ENCODE measurements around the gene TAS2R60. TPM values are rescaled to one million over a fixed set of nuclear protein-coding genes. Genes with fewer than 3 reads are reported as not detected.

Gene TAS2R60
- total RNA-seq, 1 experiment from 2014 or later = not detected

GRCh38 chr7:143444063-143444782 is 970 bp downstream of the TAS2R60 start:
- no peak for DNase-seq (ENCODE audit: low read depth)

- no peak for DNase-seq (ENCODE audit: low read depth)
Observed at GRCh38 chr7:143444785-143445184, 1.5 kb downstream of the TAS2R60 start.

GRCh38 chr7:143447466-143447865 is 4.2 kb downstream of the TAS2R60 start:
- DNase-seq (ENCODE audit: low read depth) = no peak

- DNase-seq (ENCODE audit: low read depth) = no peak
Observed at GRCh38 chr7:143448429-143448828, 5.2 kb downstream of the TAS2R60 start.

DNA sequence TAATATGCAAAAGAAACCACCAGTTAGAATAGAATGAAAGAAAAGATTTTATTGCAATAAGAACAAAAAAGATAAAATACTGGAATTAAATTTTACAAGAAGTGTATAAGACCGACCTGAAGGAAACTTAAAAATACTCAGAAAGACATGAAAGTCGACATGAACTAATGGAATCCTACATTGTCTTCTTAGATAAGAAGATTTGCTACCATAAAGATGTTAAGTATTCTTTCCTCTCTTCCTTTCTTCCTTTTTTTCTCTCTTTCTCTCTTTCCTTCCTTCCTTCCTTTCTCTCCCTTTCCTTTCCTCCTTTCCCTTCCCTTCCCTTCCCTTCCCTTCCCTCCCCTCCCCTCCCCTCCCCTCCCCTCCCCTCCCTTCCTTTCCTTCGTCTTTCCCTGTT is 6.5 kb downstream of the TAS2R60 start:
- no peak for DNase-seq (ENCODE audit: low read depth)

GRCh38 chr7:143451122-143451521 is 7.9 kb downstream of the TAS2R60 start:
- DNase-seq (ENCODE audit: low read depth) = no peak

DNA sequence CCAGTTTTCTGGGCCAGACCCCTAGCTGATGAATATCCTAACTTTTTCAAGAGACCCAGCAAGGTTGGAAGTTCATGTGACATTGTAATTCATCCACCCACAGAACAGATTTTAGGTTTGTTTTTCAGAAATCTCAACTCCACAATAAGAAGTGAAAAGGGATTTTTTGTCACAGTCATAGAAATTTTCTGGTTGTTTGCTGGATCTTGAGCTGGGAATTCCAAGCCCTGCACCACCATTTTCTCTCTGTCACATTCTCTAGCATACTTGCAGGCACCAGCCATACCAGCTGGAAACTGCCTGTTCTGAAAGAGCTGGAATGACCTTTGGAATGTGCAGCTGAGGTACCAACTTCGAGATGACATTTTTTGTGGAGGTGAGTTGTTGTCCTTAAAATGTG is 8.5 kb downstream of the TAS2R60 start:
- DNase-seq (ENCODE audit: low read depth) = no peak

GRCh38 chr7:143452495-143452894 is 9.2 kb downstream of the TAS2R60 start:
- DNase-seq (ENCODE audit: low read depth) = no peak

GRCh38 chr7:143454091-143454680 is 10.9 kb downstream of the TAS2R60 start:
- no peak for DNase-seq (ENCODE audit: low read depth)

DNA sequence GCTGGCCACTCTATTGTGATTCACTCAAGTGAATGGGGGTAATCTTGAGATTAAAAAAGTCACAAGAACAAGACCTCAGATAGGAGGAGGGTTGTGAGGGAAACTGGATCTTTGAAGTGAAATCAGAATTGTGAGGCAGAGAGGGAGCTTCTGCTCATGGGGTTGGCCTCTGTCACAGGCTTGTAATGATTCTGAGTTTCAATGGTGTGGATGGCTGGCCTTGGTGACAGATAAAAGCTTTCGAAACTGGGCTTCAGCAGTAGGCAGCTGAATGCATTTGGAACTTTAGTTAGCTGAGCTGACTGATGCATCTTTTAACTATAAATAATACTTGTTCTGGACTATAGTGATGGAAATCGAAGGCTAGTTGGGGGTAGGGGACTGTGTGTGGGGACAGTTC is 12.2 kb downstream of the TAS2R60 start:
- DNase-seq (ENCODE audit: low read depth) = no peak

- DNase-seq (ENCODE audit: low read depth) = no peak
Observed at GRCh38 chr7:143455942-143456341, 12.7 kb downstream of the TAS2R60 start.

DNA sequence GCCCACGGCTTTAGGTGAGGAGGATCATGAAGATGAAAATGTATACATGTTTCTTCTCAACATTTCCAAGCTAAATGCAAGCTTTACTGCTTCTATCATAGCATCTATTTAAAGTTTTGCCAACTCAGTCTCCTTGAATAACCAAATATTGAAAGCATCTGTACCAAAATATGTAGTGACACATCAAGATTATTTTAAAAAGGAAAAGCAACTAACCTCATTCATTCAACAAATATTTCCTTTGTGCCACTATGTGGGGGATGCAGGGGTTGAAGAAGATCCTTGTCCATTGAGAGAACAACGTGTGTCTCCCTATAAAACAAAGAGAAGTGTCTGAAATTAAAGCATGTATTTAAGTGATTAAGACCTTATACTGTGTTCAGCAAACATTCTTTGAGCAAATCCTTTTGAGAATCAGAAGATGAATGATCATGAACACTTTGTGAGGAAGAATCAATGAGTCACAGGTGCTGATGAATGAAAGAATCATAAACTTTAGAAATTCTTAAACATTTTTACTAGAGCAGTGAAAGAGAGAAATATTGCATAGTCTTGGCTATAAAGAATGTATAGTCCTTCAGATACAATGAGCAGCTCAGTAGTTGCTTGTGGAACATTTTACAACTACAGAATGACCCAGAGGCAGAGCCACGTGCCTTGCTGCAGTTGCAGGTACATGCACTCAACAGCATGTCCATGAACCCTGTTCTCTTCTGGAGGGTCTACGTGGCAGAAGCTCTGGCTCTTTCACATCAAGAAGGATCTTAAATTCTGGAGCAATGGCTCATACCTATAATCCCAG is 13.9 kb downstream of the TAS2R60 start:
- no peak for DNase-seq (ENCODE audit: low read depth)

DNA sequence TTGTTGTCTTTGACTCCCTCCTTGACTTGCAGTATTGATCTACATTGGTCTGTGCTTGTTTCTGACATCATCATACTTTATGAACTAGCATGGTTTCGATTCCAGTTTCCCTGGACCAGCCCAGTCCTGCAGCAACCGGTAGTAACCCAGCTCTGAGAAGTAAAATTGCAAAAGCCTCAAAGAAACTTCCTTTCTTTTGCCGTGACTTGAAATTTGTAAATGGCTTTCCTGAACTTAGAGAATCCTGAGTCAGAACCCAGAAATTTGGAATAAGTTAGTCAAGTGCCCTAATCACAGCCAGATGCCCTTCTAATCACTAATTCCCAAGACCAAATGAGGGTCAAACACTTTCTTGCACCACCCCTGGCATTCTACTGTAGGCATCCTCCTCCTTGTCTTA is 15.0 kb downstream of the TAS2R60 start:
- no peak for DNase-seq (ENCODE audit: low read depth)

GRCh38 chr7:143458681-143459080 is 15.4 kb downstream of the TAS2R60 start:
- DNase-seq (ENCODE audit: low read depth) = no peak

GRCh38 chr7:143459359-143459758 is 16.1 kb downstream of the TAS2R60 start:
- no peak for DNase-seq (ENCODE audit: low read depth)

DNA sequence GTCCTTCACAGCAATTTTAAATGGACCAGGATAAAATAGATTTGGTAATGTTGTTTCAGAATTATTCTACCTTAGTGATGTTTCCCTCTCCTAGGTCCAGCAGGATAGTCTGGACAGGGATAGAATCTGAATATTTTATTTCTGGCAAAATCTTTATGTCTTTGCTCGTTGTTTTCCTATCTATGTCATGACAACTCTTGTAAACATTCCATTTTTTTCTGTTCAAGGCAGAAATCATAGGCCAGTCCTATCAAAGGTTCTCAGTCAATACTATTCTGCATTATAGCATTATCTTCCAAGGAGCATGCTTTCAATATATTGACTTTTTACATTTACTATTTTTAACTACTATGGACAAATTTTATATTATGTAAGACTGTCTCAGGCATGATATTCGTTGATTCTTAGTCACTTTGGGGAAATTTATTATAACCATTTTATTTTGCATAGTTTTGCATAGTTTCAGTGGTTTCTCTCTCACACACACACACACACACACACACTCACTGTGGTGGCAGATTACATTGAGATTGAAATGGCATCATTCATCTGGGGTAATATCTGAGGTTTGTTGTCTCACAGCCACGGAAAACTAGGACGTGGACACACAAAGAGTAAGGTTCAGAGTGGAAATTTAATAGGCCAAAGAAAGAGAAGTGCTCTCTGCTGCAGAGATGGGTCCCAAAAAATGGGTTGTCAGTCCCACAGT is 17.2 kb downstream of the TAS2R60 start:
- no peak for DNase-seq (ENCODE audit: low read depth)

DNA sequence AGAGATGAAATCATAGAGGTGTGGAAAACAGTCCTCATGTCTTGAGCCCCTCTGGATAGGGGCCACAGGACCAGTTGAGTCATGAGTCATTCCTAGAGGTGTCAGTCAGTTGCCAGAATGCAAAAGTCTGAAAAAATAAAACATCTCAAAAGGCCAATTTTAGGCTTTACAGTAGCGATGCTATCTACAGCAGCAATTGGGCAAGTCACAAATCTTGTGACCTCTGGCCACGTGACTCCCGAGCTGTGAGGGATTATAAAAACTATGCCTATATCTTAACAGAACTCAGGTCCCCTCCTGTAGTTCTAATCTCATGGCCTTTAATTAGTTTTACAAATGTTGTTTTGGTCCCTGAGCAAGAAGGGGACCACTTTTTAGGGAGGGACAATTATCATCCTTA is 18.8 kb downstream of the TAS2R60 start:
- DNase-seq (ENCODE audit: low read depth) = no peak

- DNase-seq (ENCODE audit: low read depth) = no peak
Observed at GRCh38 chr7:143463556-143463955, 20.3 kb downstream of the TAS2R60 start.

DNA sequence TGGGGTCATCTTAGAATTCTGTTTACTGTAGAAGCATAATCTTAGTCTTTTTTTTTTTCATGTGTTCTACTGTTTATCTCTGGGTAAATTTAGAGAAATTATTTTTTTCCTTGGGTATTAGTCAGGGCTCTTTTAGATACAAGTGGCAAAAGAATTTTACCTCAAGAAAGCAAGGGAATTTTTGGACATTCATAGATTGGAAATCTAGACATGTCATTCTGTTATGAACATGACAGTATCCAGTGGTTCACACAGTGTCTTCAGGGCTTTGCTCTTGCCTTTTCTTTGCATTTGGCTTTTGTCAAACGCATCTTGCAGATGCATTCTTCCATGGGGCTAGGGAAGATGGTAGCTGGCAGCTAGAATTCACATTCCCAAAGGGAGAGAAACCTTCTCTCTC is 20.7 kb downstream of the TAS2R60 start:
- DNase-seq (ENCODE audit: low read depth) = no peak

DNA sequence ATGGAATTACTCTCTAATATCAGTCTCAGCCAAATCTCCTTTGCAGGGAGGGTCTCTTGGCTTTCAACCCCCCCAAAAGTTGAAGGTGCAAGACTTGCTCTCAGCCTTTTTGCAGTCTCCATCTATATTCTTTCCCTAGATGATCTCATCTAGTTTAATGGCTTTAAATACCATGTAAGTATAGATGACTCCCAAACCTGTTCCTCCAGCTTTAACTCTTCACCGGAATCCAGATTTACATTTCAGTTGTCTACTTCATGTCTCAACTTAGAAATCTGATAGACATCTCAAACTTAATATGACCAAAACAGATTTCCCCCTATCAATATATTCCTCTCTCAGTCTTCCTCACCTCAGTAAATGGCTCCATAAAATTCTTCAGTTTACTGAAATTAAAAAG is 24.5 kb downstream of the TAS2R60 start:
- no peak for DNase-seq (ENCODE audit: low read depth)

GRCh38 chr7:143472071-143472689 is 28.9 kb downstream of the TAS2R60 start:
- peak; percentile 76 for DNase-seq (ENCODE audit: low read depth)

Data from Daoy (cell line).